Activated B cell treated with CpG ODN at 0.5 μM for 24 hours (primary cell): ENCODE data around the gene HIP1R. TPM values are rescaled to one million over a fixed set of nuclear protein-coding genes. Genes with fewer than 3 reads are reported as not detected.

Source experiments
- ATAC-seq: fragments of 200-7000 bp; cut with Tn5 transposase; one replicate; pipeline ENCODE4 v1.10.0; 2021; ENCODE audit warnings: low read depth, mild to moderate bottlenecking, moderate library complexity
- CTCF ChIA-PET: fragments of 350-600 bp; sonication (Branson Sonifier 250); formaldehyde crosslinking; loops from one replicate; lab custom pipeline; 2021; ENCODE audit warnings: antibody characterized with exemption; lab: Charles Lee
- POLR2A ChIA-PET: fragments of 350-600 bp; sonication (Branson Sonifier 250); formaldehyde crosslinking; loops from one replicate; lab custom pipeline; 2021; ENCODE audit warnings: antibody characterized with exemption; lab: Charles Lee
- DNase-seq: peaks from one replicate; pipeline ENCODE4 v3.0.0; 2022
- H3K27ac Mint-ChIP-seq: one replicate; pipeline ENCODE4 v1.8.0; 2020; ENCODE audit warnings: mixed read lengths
- H3K27me3 Mint-ChIP-seq: one replicate; pipeline ENCODE4 v1.8.0; 2021; ENCODE audit warnings: mixed read lengths
- H3K36me3 Mint-ChIP-seq: one replicate; pipeline ENCODE4 v1.8.0; 2021; ENCODE audit warnings: low read depth, mixed read lengths
- H3K4me1 Mint-ChIP-seq: one replicate; pipeline ENCODE4 v1.8.0; 2021; ENCODE audit warnings: mixed read lengths
- H3K4me3 Mint-ChIP-seq: one replicate; pipeline ENCODE4 v1.8.0; 2020; ENCODE audit warnings: mild to moderate bottlenecking, mixed read lengths
- H3K9me3 Mint-ChIP-seq: one replicate; pipeline ENCODE4 v1.8.0; 2020; ENCODE audit warnings: mixed read lengths
- intact Hi-C: fragments of 100-400 bp; cut with micrococcal nuclease; formaldehyde crosslinking; loops from one replicate; pipeline ENCODE4 v1.15.1; 2024
- total RNA-seq: library from RNA; stranded (reverse); gene quantifications from 2 replicates; pipeline ENCODE4 v1.2.3, GENCODE V29; 2022
- TF ChIP-seq, protein P1 (sequence below): fragments of 200-600 bp; IDR thresholded peaks from one replicate; pipeline ENCODE4 v1.8.0; 2022; ENCODE audit warnings: antibody characterized with exemption, mild to moderate bottlenecking

The HIP1R gene
- total RNA-seq, 1 donor from 2014 or later: 154 TPM

DNA sequence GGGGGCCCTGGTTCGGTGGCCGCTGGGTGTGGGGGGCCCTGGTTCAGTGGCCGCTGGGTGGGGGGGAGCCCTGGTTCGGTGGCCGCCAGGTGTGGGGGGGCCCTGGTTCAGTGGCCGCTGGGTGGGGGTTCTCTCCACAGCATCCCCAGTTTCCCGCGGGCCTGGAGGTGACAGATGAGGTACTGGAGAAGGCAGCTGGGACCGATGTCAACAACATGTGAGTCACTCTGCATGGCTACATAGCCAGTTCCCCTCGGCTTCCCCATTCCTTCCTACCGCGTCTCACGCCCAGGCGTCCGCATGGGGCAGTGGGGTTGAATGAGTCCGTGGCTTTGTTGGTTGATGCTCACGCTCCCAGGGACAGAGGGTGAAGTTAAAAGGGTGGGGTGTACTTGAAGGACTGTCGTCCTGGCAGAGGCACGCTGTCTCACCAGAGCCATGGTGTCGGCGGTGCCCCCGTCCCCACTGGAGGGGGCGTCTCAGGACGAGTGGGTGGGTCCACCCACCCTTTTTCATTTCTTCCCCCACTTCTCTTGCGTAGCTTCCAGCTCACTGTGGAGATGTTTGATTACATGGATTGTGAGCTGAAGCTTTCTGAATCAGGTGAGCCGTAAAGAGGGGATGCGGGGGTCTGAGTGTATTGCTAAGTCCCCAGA is 15.6 kb downstream of the HIP1R start:
- ATAC-seq: no peak
- TF ChIP-seq, protein P1, sequence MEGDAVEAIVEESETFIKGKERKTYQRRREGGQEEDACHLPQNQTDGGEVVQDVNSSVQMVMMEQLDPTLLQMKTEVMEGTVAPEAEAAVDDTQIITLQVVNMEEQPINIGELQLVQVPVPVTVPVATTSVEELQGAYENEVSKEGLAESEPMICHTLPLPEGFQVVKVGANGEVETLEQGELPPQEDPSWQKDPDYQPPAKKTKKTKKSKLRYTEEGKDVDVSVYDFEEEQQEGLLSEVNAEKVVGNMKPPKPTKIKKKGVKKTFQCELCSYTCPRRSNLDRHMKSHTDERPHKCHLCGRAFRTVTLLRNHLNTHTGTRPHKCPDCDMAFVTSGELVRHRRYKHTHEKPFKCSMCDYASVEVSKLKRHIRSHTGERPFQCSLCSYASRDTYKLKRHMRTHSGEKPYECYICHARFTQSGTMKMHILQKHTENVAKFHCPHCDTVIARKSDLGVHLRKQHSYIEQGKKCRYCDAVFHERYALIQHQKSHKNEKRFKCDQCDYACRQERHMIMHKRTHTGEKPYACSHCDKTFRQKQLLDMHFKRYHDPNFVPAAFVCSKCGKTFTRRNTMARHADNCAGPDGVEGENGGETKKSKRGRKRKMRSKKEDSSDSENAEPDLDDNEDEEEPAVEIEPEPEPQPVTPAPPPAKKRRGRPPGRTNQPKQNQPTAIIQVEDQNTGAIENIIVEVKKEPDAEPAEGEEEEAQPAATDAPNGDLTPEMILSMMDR: no peak
- POLR2A ChIA-PET: no interaction called here
- Mint-ChIP-seq H3K27me3 (no peaks in the 10 kb centered on the region), H3K4me3 (no peak overlapping the region), H3K27ac (no peak overlapping the region), H3K9me3 (no peaks in the 10 kb centered on the region), H3K36me3 (peaks cover 58% of the 10 kb centered on the region), H3K4me1 (peaks cover 2% of the 10 kb centered on the region)
- intact Hi-C loops: no loop called here
- no peak for DNase-seq
- CTCF ChIA-PET: interaction anchor here (1.0 kb wide), 1 partner anchor 57 kb away, joined by 3 read pairs; no protein-coding TSS in a partner anchor

DNA sequence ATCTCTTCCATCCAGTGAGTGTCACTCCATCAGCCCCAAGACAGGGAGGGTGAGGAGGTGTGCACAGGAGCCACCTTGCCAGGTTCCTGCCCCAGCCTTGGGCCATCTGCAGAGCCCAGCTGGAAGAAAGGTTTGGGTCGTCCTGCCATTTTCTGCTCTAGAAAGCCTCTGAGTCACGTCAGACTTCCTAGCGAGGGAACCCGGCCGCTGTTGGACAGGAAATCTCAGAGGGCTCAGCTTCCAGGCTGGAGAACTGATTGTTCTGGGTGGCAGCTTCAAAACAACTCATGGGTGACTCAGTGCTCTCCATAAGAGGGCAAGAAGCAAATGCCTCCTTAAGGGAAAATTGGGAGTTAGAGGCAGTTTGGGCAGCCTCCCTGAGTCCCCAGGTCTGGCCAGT is 16.6 kb downstream of the HIP1R start:
- H3K27ac Mint-ChIP-seq: no peak overlapping the region
- no peaks in the 10 kb centered on the region for H3K4me1 Mint-ChIP-seq
- no peaks in the 10 kb centered on the region for H3K27me3 Mint-ChIP-seq
- POLR2A ChIA-PET: no interaction called here
- CTCF ChIA-PET: interaction anchor here (1.0 kb wide), 1 partner anchor 58 kb away, joined by 3 read pairs; no protein-coding TSS in a partner anchor
- H3K36me3 Mint-ChIP-seq: peaks cover 66% of the 10 kb centered on the region
- DNase-seq (no peak), ATAC-seq (no peak)
- intact Hi-C loops: no loop called here
- no peak overlapping the region for H3K4me3 Mint-ChIP-seq
- TF ChIP-seq, protein P1: no peak
- H3K9me3 Mint-ChIP-seq: no peaks in the 10 kb centered on the region

- ChIA-PET POLR2A (interaction anchor here (1.4 kb wide), 1 partner anchor 16 kb away, joined by 4 read pairs; no protein-coding TSS in a partner anchor), CTCF (no interaction called here)
- no peaks in the 10 kb centered on the region for H3K9me3 Mint-ChIP-seq
- intact Hi-C loops: no loop called here
- H3K27me3 Mint-ChIP-seq: no peaks in the 10 kb centered on the region
- DNase-seq: no peak
- TF ChIP-seq, protein P1: no peak
- H3K4me3 Mint-ChIP-seq: no peak overlapping the region
- no peak for ATAC-seq
- H3K36me3 Mint-ChIP-seq: peaks cover 74% of the 10 kb centered on the region
- no peaks in the 10 kb centered on the region for H3K4me1 Mint-ChIP-seq
- H3K27ac Mint-ChIP-seq: no peak overlapping the region
Measured at GRCh38 chr12:122852336-122853275, 17.3 kb downstream of the HIP1R start.

DNA sequence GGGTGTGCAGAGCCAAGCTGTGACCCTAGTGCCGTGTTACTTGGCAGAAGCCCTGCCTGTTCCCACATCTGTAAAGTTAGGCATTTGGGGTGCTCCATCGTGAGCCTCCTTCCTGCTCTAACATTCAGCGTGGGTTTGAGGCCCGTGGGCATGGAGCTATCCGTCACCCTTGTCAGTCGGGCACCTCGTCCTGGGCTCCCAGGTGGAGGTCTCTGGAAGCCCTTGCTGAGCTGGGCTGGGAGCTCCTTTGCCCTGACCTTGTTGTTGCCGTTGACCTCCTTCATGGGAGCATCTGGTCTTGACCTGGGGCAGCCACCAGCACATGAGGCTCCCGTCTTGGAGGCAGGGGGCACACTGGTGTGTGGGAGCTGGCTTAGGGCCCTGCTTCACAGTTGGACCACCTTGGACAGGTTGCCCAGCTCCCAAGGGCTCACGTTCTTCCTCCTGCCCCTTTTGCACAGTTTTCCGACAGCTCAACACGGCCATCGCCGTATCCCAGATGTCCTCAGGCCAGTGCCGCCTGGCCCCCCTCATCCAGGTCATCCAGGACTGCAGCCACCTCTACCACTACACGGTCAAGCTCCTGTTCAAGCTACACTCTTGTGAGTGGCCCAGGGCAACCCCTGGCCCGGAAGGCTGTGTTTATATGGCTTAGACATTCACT is 18.5 kb downstream of the HIP1R start:
- no peak overlapping the region for H3K4me3 Mint-ChIP-seq
- H3K9me3 Mint-ChIP-seq: no peaks in the 10 kb centered on the region
- no peaks in the 10 kb centered on the region for H3K27me3 Mint-ChIP-seq
- H3K36me3 Mint-ChIP-seq: peaks cover 72% of the 10 kb centered on the region
- CTCF ChIA-PET: interaction anchor here (1.2 kb wide), 2 partner anchors 59 to 99 kb away, joined by 4 to 7 read pairs; no protein-coding TSS in a partner anchor
- no peak overlapping the region for H3K27ac Mint-ChIP-seq
- intact Hi-C loops: no loop called here
- ATAC-seq (no peak), DNase-seq (no peak)
- H3K4me1 Mint-ChIP-seq: no peaks in the 10 kb centered on the region
- POLR2A ChIA-PET: interaction anchor here (0.6 to 1.4 kb wide), 2 partner anchors 10 to 17 kb away, joined by 4 to 6 read pairs; no protein-coding TSS in a partner anchor
- TF ChIP-seq, protein P1: no peak
